H1 (cell line): ENCODE data around the gene MGAT5B. TPM values are rescaled to one million over a fixed set of nuclear protein-coding genes. Genes with fewer than 3 reads are reported as not detected.
A peak's percentile ranks its signal among the peaks of the same experiment; 100 is the strongest.

Source experiments
- CTCF ChIA-PET: fragments of 300-600 bp; sonication (Branson Sonifier 250); formaldehyde crosslinking; loops from one replicate; lab custom pipeline; 2021; ENCODE audit not compliant: partially characterized antibody; lab: Charles Lee
- POLR2A ChIA-PET: fragments of 300-600 bp; sonication (Branson Sonifier 250); formaldehyde crosslinking; loops from one replicate; lab custom pipeline; 2021; ENCODE audit warnings: inconsistent platforms; ENCODE audit not compliant: partially characterized antibody; lab: Charles Lee
- DNase-seq, 2 experiments: peaks; one replicate each; pipeline versions ENCODE4 v3.0.0 to v3.0.0-alpha.2; 2010 to 2022; ENCODE audit warnings: low spot score in 2 of 2, low read depth in 1 of 2, mixed read lengths in 1 of 2
- FAIRE-seq: peaks from 2 replicates; lab custom pipeline; 2011; peaks lifted over from hg19 to GRCh38; lab: Jason Lieb, UNC
- H2AFZ ChIP-seq: 2 replicates; pipeline ENCODE4 v1.8.1; 2012; ENCODE audit warnings: low read length, inconsistent platforms
- H2AK5ac ChIP-seq: 2 replicates; pipeline ENCODE4 v1.6.1; 2013; ENCODE audit warnings: low read depth, low read length
- H2BK120ac ChIP-seq: replicated peaks from 2 replicates; pipeline ENCODE3; 2013; ENCODE audit warnings: low read depth, low read length, inconsistent platforms
- H2BK12ac ChIP-seq: 2 replicates; pipeline ENCODE4 v1.6.1; 2013; ENCODE audit warnings: low read depth, low read length
- H2BK15ac ChIP-seq: 2 replicates; pipeline ENCODE4 v1.6.1; 2013; ENCODE audit warnings: low read length
- H2BK20ac ChIP-seq: 2 replicates; pipeline ENCODE4 v1.6.1; 2013; ENCODE audit warnings: low read length
- H2BK5ac ChIP-seq: 2 replicates; pipeline ENCODE4 v1.6.1; 2013; ENCODE audit warnings: low read depth, low read length
- H3K14ac ChIP-seq: 2 replicates; pipeline ENCODE4 v1.6.1; 2013; ENCODE audit warnings: inconsistent platforms; ENCODE audit not compliant: insufficient read length
- H3K18ac ChIP-seq: 2 replicates; pipeline ENCODE4 v1.6.1; 2013; ENCODE audit warnings: low read length; ENCODE audit errors: extremely low read depth
- H3K23ac ChIP-seq: 2 replicates; pipeline ENCODE4 v1.6.1; 2013; ENCODE audit warnings: inconsistent platforms; ENCODE audit not compliant: insufficient read length
- H3K23me2 ChIP-seq: 2 replicates; pipeline ENCODE4 v1.6.1; 2013; ENCODE audit warnings: low read depth, low read length
- H3K27ac ChIP-seq: 2 replicates; pipeline ENCODE4 v1.6.1; 2011; ENCODE audit warnings: low read depth, low read length, inconsistent platforms
- H3K27me3 ChIP-seq, 4 experiments: replicated peaks in 1 of 4; 1 replicate in 1 of 4; 2 replicates in 3 of 4; pipeline versions ENCODE4 v1.6.1 to v1.8.1; 2011 to 2013; ENCODE audit warnings: low read length in 3 of 4, mild to moderate bottlenecking in 3 of 4, inconsistent platforms in 2 of 4, mixed read lengths in 2 of 4, moderate library complexity in 1 of 4; ENCODE audit not compliant: control insufficient read depth in 3 of 4, insufficient read depth in 3 of 4; ENCODE audit errors: extremely low read depth in 1 of 4
- H3K36me3 ChIP-seq, 4 experiments: 2 replicates each; pipeline versions ENCODE4 v1.6.1 to v1.8.1; 2011 to 2013; ENCODE audit warnings: mild to moderate bottlenecking in 4 of 4, low read length in 3 of 4, moderate library complexity in 2 of 4, control low read depth in 1 of 4, inconsistent platforms in 1 of 4; ENCODE audit not compliant: insufficient read depth in 4 of 4, control insufficient read depth in 2 of 4
- H3K4ac ChIP-seq: replicated peaks from 2 replicates; pipeline ENCODE3; 2013; ENCODE audit warnings: low read length, low read depth, mixed read lengths, inconsistent platforms; ENCODE audit not compliant: insufficient read length
- H3K4me1 ChIP-seq, 4 experiments: replicated peaks in 1 of 4; 1 replicate in 1 of 4; 2 replicates in 3 of 4; pipeline versions ENCODE4 v1.6.1 to v1.8.1; 2011 to 2013; ENCODE audit warnings: low read length in 3 of 4, inconsistent platforms in 2 of 4, mixed read lengths in 1 of 4; ENCODE audit not compliant: insufficient read depth in 4 of 4, control insufficient read depth in 3 of 4
- H3K4me2 ChIP-seq, 2 experiments: 2 replicates each; pipeline versions ENCODE4 v1.6.1 to v1.8.1; 2011 to 2013; ENCODE audit warnings: low read depth in 2 of 2, low read length in 2 of 2, control low read depth in 1 of 2, inconsistent platforms in 1 of 2, mild to moderate bottlenecking in 1 of 2; ENCODE audit not compliant: insufficient read depth in 1 of 2
- H3K4me3 ChIP-seq, 4 experiments: fragments of 200-600, 300-600 bp in 1 of 4; sonication (generic), shearing (Covaris generic), sonication (Bioruptor Twin) in 1 of 4; 2 replicates each; pipeline versions ENCODE4 v1.5.1 to v1.8.1; 2011 to 2016; ENCODE audit warnings: low read length in 4 of 4, low read depth in 3 of 4, control low read depth in 2 of 4, inconsistent platforms in 2 of 4, mild to moderate bottlenecking in 2 of 4, mixed read lengths in 1 of 4, moderate library complexity in 1 of 4; ENCODE audit not compliant: insufficient read depth in 2 of 4; ENCODE audit errors: extremely low read depth in 1 of 4
- H3K56ac ChIP-seq: replicated peaks from 2 replicates; pipeline ENCODE3; 2013; ENCODE audit warnings: low read depth, mild to moderate bottlenecking, mixed read lengths, low read length, inconsistent platforms; ENCODE audit not compliant: insufficient read length
- H3K79me1 ChIP-seq: 2 replicates; pipeline ENCODE4 v1.6.1; 2013; ENCODE audit warnings: low read depth, low read length, control low read depth
- H3K79me2 ChIP-seq, 2 experiments: 2 replicates each; pipeline versions ENCODE4 v1.6.1 to v1.8.1; 2012 to 2013; ENCODE audit warnings: low read length in 2 of 2, mild to moderate bottlenecking in 2 of 2, inconsistent platforms in 1 of 2; ENCODE audit not compliant: insufficient read depth in 2 of 2, control insufficient read depth in 1 of 2
- H3K9ac ChIP-seq, 4 experiments: replicated peaks in 1 of 4; 1 replicate in 1 of 4; 2 replicates in 3 of 4; pipeline versions ENCODE4 v1.6.1 to v1.8.1; 2011 to 2013; ENCODE audit warnings: low read depth in 3 of 4, low read length in 3 of 4, control low read depth in 2 of 4, mild to moderate bottlenecking in 2 of 4, moderate library complexity in 2 of 4, inconsistent platforms in 1 of 4; ENCODE audit errors: extremely low read depth in 1 of 4
- H3K9me3 ChIP-seq, 2 experiments: 2 replicates each; pipeline versions ENCODE4 v1.6.1 to v1.8.1; 2012 to 2013; ENCODE audit warnings: mild to moderate bottlenecking in 2 of 2, moderate library complexity in 2 of 2, control low read depth in 1 of 2, inconsistent platforms in 1 of 2, low read depth in 1 of 2, low read length in 1 of 2, mixed read lengths in 1 of 2; ENCODE audit not compliant: insufficient read depth in 2 of 2
- H4K20me1 ChIP-seq, 2 experiments: replicated peaks in 1 of 2; 2 replicates each; pipeline versions ENCODE3 to v1.8.1; 2011 to 2013; ENCODE audit warnings: inconsistent platforms in 2 of 2, low read length in 2 of 2, mild to moderate bottlenecking in 1 of 2; ENCODE audit not compliant: insufficient read depth in 2 of 2, control insufficient read depth in 1 of 2
- H4K5ac ChIP-seq: 2 replicates; pipeline ENCODE4 v1.6.1; 2013; ENCODE audit warnings: low read length, low read depth, mixed read lengths, inconsistent platforms; ENCODE audit not compliant: insufficient read length
- H4K8ac ChIP-seq: 2 replicates; pipeline ENCODE4 v1.8.0; 2013; ENCODE audit warnings: mild to moderate bottlenecking, moderate library complexity, low read length, inconsistent platforms; ENCODE audit not compliant: insufficient read depth; ENCODE audit errors: extremely low read depth
- H4K91ac ChIP-seq: replicated peaks from 2 replicates; pipeline ENCODE3; 2013; ENCODE audit warnings: low read length, mixed read lengths, inconsistent platforms; ENCODE audit not compliant: insufficient read length
- TEAD4 ChIP-seq: IDR thresholded peaks from 2 replicates; pipeline ENCODE4 v1.6.1; 2012; ENCODE audit warnings: low read depth, low read length, inconsistent platforms, mixed read lengths
- WGBS, 2 experiments: shearing (Covaris generic) in 1 of 2; methylation state at CpG; one replicate each; pipeline versions ENCODE4 v1.1.6 to v1.1.7; 2013 to 2015; ENCODE audit warnings: low lambda C conversion rate in 2 of 2, mixed read lengths in 2 of 2, inconsistent platforms in 1 of 2, low coverage in 1 of 2, missing lambda C conversion rate in 1 of 2; ENCODE audit not compliant: insufficient replicate concordance in 2 of 2, insufficient coverage in 1 of 2, insufficient read length in 1 of 2; ENCODE audit errors: extremely low coverage in 1 of 2, missing lambda C conversion rate in 1 of 2; 5-methylcytosine and 5-hydroxymethylcytosine counted together
- polyA plus RNA-seq, 7 experiments: library from polyadenylated mRNA; depleted of rRNA in 3 of 7; stranded (reverse) in 5 of 7; unstranded in 2 of 7; fragments of >200 nt in 5 of 7; fragments of 200-250 nt in 2 of 7; gene quantifications; 1 replicate in 5 of 7; 2 replicates in 1 of 7; 4 replicates in 1 of 7; pipeline versions ENCODE4 v1.2.1 to v1.2.3, GENCODE V29; 2011 to 2013; ENCODE audit warnings: missing spikeins in 2 of 7, mixed read lengths in 2 of 7
- total RNA-seq: library from RNA; stranded (reverse); fragmentation: NEBNext Ultra II Directional; extraction: Animal tissue kit (Norgen Biotek cat#: 25700); gene quantifications from 2 replicates; pipeline ENCODE4 v1.2.1, GENCODE V29; 2021

The MGAT5B gene
- total and polyA plus RNA-seq, 2 of the 8 experiments (the other 6 are each of a cell fraction or from before 2014, with no cell fraction given): 7.9 to 8.2 TPM

DNA sequence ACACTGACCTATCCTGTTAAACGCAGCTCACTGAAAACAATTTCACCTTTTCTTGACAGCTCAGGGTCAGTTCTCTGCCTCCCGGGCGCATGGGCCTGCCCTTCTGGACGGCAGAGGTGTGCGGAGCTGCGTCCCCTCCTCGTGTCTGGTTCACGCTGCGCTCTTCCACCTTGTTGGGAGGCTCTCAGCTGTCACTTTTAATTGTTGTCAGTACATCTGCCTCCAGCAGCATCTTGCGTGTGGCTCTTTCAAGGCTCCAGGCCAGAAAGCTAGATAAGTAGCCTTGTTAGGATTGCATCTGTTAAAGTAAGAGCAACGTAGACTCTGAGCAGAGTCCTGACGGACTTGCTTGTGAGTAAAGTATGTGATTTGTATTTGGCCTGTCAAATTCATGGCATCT lies 59.4 kb downstream of the MGAT5B start:
- no peak overlapping the region for H2BK15ac ChIP-seq
- WGBS, 2 experiments: 95% methylated on average over 12 of the region's 12 CpGs; no CpG with 5 or more reads in 1 of the 2 experiments
- H4K20me1 ChIP-seq: peaks cover 0 to 5% of the 10 kb centered on the region in 2 experiments
- no peak for FAIRE-seq
- no peak overlapping the region for H4K5ac ChIP-seq
- no peak overlapping the region for H2AFZ ChIP-seq
- H2AK5ac ChIP-seq: no peak overlapping the region
- no peak overlapping the region for H2BK12ac ChIP-seq
- no peak overlapping the region for H3K4me2 ChIP-seq
- H3K27me3 ChIP-seq: no peaks in the 10 kb centered on the region
- H3K23ac ChIP-seq: no peak overlapping the region
- H3K4ac ChIP-seq: no peak overlapping the region
- H3K18ac ChIP-seq: no peak overlapping the region
- H2BK5ac ChIP-seq: 0 out of 2 replicates have a peak overlapping the region, but pooled peaks have one; percentile 21
- H3K14ac ChIP-seq: no peak overlapping the region
- no peak overlapping the region for H4K91ac ChIP-seq
- H3K4me1 ChIP-seq: peaks cover 0 to 2% (median 0%) of the 10 kb centered on the region in 4 experiments; a peak in 1 of 7 replicates
- no peak overlapping the region for H4K8ac ChIP-seq
- H3K79me1 ChIP-seq: no peaks in the 10 kb centered on the region
- H3K27ac ChIP-seq: no peak overlapping the region
- ChIA-PET CTCF (interaction anchor here (0.6 to 1.6 kb wide), 4 partner anchors 10 to 1044 kb away, joined by 4 to 7 read pairs (median 4); no protein-coding TSS in a partner anchor), POLR2A (no interaction called here)
- no peak overlapping the region for H3K56ac ChIP-seq
- no peak overlapping the region for H2BK120ac ChIP-seq
- no peaks in the 10 kb centered on the region for H3K36me3 ChIP-seq
- no peak overlapping the region for H3K4me3 ChIP-seq
- 0 out of 4 replicates have a peak, but pooled peaks cover 0 to 3% of the 10 kb centered on the region in 2 experiments for H3K9me3 ChIP-seq
- H3K9ac ChIP-seq: no peak overlapping the region
- H3K79me2 ChIP-seq: no peaks in the 10 kb centered on the region
- no peaks in the 10 kb centered on the region for H3K23me2 ChIP-seq
- no peak overlapping the region for H2BK20ac ChIP-seq
- DNase-seq: no peak
- TF ChIP-seq TEAD4: no peak
